Activated CD4-positive, CD25-positive, alpha-beta regulatory T cell treated with anti-CD3 and anti-CD28 coated beads, Interleukin-2, amount 50 U/mL, for 24 hours (primary cell): Measurements from ENCODE around the gene ACAA2.
"Not testable (repeated sequence)": the region's sequence is repeated elsewhere in the genome, so short reads cannot be mapped to it uniquely, and the experiment has no call there.

ENCODE experiments used
- ATAC-seq, 2 donors: fragments of 150-1000 bp; cut with Tn5 transposase; one replicate each; pipeline ENCODE4 v1.10.0; 2021; ENCODE audit warnings: mild to moderate bottlenecking in 1 of 2, moderate library complexity in 1 of 2

Gene ACAA2

GRCh38 chr18:49811151-49811938 is 2.0 kb downstream of the ACAA2 start:
- ATAC-seq, result no peak

DNA sequence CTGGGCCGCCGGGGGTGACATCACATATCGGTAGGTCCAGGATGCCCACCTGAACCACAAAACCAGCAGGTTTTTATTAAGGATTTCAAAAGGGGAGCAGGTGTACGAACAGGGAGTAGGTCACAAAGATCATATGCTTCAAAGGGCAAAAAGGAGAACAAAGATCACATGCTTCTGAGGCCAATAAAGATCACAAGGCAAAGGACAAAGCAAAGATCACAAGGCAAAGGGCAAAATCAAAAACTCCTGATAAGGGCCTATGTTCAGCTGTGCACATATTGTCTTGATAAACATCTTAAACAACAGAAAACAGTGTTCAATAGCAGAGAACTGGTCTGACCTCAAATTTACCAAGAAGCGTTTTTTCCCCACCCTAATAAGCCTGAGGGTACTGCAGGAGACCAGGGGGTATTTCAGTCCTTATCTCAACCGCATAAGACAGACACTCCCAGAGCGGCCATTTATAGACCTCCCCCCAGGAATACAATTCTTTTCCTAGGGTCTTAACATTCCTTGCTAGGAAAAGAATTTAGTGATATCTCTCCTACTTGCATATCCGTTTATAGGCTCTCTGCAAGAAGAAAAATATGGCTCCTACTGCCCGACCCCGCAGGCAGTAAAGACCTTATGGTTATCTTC is 4.7 kb downstream of the ACAA2 start:
- not testable (repeated sequence) for ATAC-seq

GRCh38 chr18:49804096-49804495 is 9.2 kb downstream of the ACAA2 start:
- peak; percentile 48 to 68 for ATAC-seq

- ATAC-seq, result no peak
These were observed 10.7 kb downstream of the ACAA2 start for GRCh38 chr18:49802623-49803022.

- not testable (repeated sequence) for ATAC-seq
These were observed 12.8 kb downstream of the ACAA2 start for GRCh38 chr18:49800491-49800890.

DNA sequence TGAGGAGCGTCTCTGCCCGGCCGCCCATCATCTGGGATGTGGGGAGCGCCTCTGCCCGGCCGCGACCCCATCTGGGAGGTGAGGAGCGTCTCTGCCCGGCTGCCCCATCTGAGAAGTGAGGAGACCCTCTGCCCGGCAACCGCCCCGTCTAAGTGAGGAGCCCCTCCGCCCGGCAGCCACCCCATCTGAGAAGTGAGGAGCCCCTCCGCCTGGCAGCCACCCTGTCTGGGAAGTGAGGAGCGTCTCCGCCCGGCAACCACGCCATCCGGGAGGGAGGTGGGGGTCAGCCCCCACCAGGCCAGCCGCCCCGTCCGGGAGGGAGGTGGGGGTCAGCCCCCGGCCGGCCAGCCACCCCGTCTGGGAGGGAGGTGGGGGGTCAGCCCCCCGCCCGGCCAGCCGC is 13.5 kb downstream of the ACAA2 start:
- not testable (repeated sequence) for ATAC-seq

DNA sequence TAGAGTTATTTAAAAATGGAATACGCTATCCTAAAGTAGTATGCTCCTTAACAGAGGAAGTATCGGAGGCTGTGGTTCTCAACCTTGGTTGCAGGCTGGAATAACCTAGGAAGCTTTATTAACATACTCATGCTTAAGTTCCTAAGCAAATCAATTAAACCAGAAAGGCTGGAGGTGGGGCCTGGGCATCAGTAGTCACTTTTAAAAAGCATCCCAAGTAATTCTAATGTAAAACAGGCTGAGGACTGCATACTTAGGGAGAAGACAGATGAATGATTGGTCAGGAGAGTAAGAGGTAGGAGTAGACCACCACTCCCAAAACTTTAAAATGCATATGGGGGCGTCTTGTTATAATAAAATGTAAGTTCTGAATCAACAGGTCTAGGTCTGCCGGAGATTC is 15.3 kb downstream of the ACAA2 start:
- ATAC-seq, result no peak

DNA sequence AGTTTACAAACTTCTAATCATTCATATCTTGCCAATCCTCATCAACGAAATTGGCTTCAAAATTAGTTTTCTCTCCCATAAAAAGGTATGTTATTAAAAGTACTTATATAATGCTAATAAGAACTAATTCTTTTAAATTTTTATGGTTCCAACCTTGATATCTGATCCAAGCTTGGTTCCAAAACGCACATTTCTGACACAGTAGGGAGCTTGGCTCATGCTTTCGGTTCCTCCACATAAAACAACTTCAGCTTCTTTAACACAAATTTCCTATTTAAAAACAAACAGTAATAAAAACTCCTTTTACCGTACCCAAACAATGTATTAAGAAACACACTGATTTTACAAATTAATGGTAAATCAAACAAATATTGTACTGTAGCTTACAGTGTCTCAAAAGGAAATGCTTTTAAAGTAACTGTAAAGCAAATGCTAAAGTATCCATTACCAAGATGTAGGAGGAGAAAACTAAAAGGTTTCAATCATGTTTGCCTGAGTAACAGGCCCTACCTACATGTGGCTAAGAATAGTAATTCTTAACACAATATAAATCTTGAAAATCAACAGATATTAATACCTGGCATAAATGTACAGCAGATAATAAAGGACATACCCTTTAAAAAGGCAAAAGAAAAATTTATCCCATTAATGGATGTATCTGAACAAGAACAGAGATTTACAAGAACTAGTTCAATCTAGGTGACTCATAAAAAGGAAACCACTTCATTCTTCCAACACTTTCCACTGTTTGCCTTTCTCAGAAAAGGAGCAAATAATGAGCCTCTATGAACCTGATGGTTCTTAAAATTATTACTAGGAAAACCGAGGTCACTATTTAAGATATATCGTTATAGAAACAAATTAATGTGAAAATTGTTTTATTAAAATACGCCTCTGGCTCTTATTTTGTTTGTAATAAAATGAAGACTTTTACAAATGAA is 17.5 kb downstream of the ACAA2 start:
- no peak for ATAC-seq

DNA sequence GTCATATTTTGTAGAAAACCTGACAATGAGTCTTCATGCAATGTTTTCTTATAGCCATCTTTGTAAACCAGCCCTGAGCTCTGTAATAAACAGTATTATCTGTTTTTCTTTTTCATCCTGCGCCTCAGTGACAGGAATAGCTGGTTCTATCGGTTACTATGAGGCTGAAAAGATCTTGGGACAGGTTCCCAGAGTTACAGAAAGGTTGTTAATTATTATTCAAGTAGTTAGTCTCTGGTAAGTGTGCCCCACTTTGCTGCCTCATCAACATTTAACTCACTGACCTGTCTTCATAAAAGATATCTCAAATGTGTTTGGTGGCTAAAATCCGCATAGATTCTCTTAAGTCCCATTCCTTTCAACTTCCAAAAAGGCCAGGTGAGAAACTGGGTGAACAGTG is 18.6 kb downstream of the ACAA2 start:
- no peak for ATAC-seq

DNA sequence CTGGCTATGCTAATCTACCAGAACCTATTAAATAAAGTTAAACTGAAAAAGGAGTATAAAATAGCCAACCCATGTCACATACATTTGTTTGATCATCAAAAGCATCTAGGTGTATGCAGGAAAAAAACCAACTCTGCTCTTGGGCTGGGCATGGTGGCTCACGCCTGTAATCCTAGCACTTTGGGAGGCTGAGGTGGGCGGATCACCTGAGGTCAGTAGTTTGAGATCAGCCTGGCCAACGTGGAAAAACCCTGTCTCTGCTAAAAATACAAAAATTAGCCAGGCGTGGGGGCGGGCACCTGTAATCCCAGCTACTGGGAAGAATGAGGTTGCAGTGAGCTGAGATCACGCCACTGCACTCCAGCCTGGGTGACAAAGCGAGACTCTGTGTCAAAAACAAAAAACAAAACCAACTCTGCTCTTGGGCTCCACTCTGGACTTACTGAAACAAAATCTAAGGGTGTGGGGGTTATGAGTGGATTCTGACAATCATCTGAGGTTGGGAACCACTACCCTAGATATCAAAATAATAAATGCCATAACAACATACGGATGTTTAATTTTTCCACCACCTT is 23.7 kb downstream of the ACAA2 start:
- ATAC-seq, result not testable (repeated sequence)

GRCh38 chr18:49788327-49788898 is 24.9 kb downstream of the ACAA2 start:
- ATAC-seq, result peak; percentile 32 to 45

DNA sequence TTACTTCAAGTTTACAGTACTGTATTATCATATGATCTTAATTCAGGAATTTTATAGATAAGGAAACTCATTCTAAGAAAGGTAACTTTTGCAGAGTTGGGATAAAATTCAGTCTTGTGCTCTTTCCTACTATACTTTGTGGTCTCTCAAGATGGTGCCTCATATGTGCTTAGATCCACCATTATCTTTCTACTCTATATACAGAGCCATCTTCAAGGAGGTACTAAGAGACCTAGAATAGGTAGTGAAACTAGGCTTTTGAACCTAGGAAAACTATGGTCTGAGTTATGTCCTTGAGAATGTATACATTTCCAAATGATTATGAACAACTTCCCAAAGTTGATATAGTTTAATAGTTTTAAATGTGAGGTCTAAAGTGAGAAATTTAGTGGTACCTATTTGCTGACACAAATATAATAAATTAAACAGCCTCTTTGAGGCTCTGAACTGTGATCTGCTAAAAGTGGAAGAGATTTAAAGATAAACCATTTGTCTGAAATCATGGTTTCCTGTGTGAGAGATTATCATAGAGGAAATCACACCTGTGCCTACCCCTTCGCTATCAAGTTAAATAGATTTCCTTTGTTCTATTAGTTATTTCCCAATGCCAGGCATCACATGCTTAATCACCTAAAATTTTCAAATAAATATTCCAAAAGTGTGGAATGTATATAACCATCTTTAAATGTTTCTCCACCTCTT is 27.2 kb downstream of the ACAA2 start:
- ATAC-seq, result no peak

DNA sequence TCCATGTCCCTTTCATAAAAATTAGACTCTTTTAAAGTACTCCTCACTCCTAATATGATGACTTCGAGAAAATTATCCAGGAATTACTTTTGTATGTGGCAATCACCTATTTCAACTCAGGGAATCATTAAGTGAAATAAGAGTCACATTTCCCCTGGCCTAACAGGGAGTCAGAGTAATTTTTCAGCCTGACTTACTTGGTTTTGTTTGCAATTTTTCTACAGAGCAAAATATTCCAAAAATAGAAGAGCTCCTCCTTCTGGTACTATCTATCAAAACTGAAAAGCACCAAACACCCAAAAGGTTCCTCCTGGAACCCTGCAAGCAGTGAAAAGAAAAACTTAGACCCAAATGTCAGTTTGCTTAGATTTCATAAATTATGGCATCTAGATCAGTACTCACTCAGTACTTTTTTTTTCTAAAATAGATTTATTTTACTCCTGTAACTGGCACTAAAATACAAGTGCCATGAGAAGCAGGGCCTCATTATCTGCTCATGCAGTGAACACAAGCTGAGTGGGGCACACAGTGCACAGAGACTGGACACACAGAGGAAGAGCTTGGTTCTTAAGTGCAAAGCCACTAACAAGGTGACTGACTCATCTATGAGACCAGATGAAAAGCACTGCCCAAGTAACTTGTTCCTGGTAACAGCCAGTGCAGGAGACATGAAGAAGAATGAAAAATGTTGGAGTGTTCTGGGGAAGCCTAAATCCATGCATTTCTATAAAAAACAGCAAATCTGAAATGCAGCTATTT is 28.7 kb downstream of the ACAA2 start:
- no peak for ATAC-seq

DNA sequence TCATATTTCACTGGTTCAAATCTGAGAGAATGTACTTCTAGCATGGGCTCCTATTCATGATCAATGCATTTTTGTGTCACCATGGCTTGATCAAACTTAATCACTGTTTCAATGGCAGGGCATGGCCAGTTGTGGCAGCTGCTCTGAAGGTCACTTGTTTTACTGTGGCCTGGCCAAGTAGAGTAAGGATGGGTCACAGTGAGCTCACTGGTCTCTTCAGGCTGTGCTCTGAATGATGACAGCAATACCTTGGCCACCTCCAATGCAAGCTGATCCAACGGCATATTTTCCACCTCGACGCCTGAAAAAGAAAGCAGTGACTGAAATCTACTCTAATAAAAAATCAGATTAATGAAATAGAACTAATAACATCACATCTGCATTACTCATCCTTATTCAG is 29.7 kb downstream of the ACAA2 start:
- not testable (repeated sequence) for ATAC-seq

GRCh38 chr18:49778826-49779465 is 34.4 kb downstream of the ACAA2 start:
- ATAC-seq, result no peak

DNA sequence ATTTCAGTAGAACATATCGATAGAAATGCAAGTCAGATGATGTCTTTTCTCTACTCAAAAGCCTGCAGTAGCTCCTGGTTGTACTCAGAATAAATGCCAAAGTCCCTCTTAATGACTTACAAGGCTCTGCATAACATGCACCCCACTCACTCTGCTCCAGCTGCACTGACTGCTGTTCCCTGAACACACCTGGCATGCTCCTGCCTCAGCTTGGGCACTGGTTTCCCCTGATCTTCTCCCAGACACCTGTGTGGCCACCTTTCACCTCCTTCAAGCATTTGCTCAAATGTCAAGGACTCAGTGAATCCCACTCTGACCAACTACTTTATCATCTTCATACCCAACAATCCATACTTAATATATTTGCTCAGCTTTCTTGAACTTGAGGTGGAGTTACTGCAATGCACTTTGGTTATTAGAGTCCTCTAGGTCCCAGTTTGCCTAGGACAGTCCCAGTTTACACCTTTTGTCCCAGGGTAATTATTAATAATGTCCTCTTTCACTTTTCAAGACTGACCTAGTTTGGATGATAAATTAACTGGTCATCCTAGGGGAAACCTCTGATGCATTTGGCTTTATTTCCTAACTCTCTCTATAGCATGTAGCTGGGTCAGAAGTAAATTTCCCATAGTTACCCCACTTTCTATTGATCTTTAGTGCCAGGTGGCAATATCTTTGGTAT is 44.1 kb downstream of the ACAA2 start:
- no peak for ATAC-seq

DNA sequence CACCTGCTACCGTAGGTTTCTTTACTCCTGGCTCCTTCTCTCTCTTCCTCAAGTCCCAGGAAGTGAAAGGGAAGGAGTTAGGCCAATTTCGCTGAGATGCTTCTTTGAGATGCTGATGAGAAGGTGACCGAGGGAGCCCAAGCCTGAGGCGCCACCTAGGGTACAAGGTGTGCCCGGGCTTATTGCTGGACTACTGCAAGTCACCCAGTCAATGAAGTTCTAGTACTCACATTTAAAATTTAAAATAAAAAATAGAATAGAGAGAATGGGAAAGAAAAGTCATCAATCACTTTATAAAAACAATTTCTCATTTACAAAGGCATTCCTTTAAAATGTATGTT is 45.3 kb downstream of the ACAA2 start:
- no peak for ATAC-seq

GRCh38 chr18:49767111-49768050 is 46.0 kb downstream of the ACAA2 start:
- ATAC-seq, result no peak

- no peak for ATAC-seq
These were observed 46.7 kb downstream of the ACAA2 start for GRCh38 chr18:49766646-49767045.
